ENCODE data around the gene SNRNP70. TPM values are rescaled to one million over a fixed set of nuclear protein-coding genes. Genes with fewer than 3 reads are reported as not detected.
"Not testable (repeated sequence)": the region's sequence is repeated elsewhere in the genome, so short reads cannot be mapped to it uniquely, and the experiment has no call there.

Gene SNRNP70, protein sequence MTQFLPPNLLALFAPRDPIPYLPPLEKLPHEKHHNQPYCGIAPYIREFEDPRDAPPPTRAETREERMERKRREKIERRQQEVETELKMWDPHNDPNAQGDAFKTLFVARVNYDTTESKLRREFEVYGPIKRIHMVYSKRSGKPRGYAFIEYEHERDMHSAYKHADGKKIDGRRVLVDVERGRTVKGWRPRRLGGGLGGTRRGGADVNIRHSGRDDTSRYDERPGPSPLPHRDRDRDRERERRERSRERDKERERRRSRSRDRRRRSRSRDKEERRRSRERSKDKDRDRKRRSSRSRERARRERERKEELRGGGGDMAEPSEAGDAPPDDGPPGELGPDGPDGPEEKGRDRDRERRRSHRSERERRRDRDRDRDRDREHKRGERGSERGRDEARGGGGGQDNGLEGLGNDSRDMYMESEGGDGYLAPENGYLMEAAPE
- polyA plus RNA-seq (2013, experiment 1 of 4): 343 TPM
- polyA plus RNA-seq (2013, experiment 2 of 4): 315 TPM
- 279 TPM for polyA plus RNA-seq (2013, experiment 3 of 4)
- polyA plus RNA-seq (2013, experiment 4 of 4): 290 TPM

DNA sequence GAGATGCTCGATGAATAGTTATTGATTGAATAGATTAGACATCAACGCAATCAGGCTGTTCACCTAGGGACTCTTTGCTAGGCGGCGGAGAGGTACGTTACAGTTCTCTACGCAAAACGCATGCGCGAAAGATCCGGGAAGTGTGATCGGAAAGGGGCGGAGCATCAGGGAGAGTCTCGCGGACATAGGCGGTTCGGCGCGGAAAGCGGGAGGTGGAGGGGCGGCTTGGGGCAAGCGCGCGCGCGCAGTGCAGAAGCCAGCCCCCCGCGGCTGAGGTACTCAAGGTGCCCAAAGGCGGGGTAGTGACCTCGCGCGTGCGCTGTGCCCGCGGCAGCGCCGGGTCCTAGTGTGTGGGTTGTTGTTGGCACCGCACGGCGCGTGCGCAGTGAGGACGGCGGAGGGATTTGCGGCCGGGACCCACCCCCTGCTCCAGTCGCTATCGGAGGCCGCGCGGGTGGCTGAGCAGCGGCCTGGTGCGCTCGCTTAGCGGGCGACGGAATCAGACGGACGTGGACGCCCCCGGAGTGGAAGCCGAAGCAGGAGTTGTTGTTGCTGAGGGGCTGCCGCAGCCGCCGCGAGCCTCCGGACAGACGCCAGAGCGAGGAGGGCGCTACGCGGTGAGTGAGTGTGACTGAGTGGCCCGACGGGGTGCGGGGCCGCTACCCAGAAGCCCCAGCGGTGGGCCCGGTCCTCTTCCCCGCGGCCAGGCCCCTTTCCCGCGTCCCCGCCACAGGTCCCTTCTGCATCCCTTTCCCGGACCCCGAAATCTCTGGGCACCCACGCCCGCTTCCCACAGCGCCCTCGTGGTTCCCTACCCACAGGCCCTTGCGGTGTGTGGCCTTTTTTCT, at the start of gene SNRNP70:
TSS of gene SNRNP70 (plus strand) at position 432 of the 848 bp plus-strand sequence. CDS start 964 bp downstream, outside the sequence.
- H3K4me3 ChIP-seq (ENCODE audit: insufficient read depth, low read depth, low read length): peak within 1 kb of the TSS; percentile 62
- peaks cover 9% of the 10 kb centered on the region for H3K27me3 ChIP-seq (ENCODE audit: control insufficient read depth, insufficient read depth, low read length, poor library complexity, severe bottlenecking)
- no peaks in the 10 kb centered on the region for H3K9me3 ChIP-seq (ENCODE audit: control insufficient read depth, low read length)
- peaks cover 4% of the 10 kb centered on the region for H3K4me1 ChIP-seq (ENCODE audit: control insufficient read depth, insufficient read depth, low read length)
- H3K36me3 ChIP-seq (ENCODE audit: control insufficient read depth, insufficient read depth, low read length): peaks cover 27% of the 10 kb centered on the region
- WGBS, 2 experiments: 0% methylated on average over 89 of the region's 89 CpGs
- peak within 1 kb of the TSS; percentile 66 for H3K27ac ChIP-seq (ENCODE audit: insufficient read depth, low read depth, low read length, poor library complexity, severe bottlenecking)

DNA sequence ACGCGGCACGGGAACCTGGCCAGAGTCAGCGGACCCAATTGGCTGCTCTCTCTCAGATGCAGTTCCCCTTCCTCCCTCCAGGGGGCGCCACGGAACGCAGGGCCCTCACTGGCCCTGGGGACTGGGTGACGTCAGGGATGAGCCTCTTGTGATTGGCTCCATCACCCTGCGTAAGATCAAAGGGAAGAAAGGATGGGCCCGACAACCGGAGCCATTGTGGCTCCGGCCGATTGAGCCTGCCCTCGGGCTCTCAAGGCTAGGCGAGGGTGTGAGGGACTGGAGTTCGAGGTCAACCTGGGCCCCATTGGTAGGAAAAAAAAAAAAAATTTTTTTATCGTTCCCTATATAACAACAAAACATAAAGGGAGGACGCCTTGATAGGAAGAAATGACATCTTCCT, 48.4 kb upstream of the SNRNP70 start, which contains the start of gene CGB1:
TSS of gene CGB1 (minus strand) at position 81 of the 400 bp plus-strand sequence. CDS start 184 bp downstream, outside the sequence.
- 56 to 61% methylated on average over 16 of the region's 18 CpGs for WGBS, 2 experiments
- H3K27me3 ChIP-seq (ENCODE audit: control insufficient read depth, insufficient read depth, low read length, poor library complexity, severe bottlenecking); H3K9me3 ChIP-seq (ENCODE audit: control insufficient read depth, low read length); H3K4me1 ChIP-seq (ENCODE audit: control insufficient read depth, insufficient read depth, low read length); H3K27ac ChIP-seq (ENCODE audit: insufficient read depth, low read depth, low read length, poor library complexity, severe bottlenecking); H3K4me3 ChIP-seq (ENCODE audit: insufficient read depth, low read depth, low read length); H3K36me3 ChIP-seq (ENCODE audit: control insufficient read depth, insufficient read depth, low read length): not testable (repeated sequence)

DNA sequence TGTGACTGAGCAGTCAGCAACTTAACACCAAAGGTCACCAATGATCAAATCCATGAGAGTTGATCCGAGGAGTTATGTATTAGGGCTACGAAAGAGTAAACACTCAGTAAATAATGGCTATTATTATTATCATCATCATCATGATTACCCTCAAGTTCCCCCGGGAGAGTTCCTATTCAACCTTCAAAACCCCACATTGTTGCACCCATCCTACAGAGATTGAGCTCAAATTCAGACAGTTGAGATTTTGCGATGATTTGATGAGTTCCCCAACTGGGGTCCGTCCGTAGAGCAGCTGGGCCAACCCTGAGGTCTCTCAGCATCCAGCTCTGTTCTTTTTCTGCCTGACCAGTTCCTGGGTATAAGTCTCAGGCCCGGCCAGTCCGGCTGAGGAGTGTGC, 47.1 kb upstream of the SNRNP70 start:
- WGBS, 2 experiments: 95 to 98% methylated on average over 6 of the region's 8 CpGs
- not testable (repeated sequence) for H3K36me3 ChIP-seq (ENCODE audit: control insufficient read depth, insufficient read depth, low read length); H3K4me1 ChIP-seq (ENCODE audit: control insufficient read depth, insufficient read depth, low read length); H3K9me3 ChIP-seq (ENCODE audit: control insufficient read depth, low read length); H3K27me3 ChIP-seq (ENCODE audit: control insufficient read depth, insufficient read depth, low read length, poor library complexity, severe bottlenecking); H3K4me3 ChIP-seq (ENCODE audit: insufficient read depth, low read depth, low read length); H3K27ac ChIP-seq (ENCODE audit: insufficient read depth, low read depth, low read length, poor library complexity, severe bottlenecking)

DNA sequence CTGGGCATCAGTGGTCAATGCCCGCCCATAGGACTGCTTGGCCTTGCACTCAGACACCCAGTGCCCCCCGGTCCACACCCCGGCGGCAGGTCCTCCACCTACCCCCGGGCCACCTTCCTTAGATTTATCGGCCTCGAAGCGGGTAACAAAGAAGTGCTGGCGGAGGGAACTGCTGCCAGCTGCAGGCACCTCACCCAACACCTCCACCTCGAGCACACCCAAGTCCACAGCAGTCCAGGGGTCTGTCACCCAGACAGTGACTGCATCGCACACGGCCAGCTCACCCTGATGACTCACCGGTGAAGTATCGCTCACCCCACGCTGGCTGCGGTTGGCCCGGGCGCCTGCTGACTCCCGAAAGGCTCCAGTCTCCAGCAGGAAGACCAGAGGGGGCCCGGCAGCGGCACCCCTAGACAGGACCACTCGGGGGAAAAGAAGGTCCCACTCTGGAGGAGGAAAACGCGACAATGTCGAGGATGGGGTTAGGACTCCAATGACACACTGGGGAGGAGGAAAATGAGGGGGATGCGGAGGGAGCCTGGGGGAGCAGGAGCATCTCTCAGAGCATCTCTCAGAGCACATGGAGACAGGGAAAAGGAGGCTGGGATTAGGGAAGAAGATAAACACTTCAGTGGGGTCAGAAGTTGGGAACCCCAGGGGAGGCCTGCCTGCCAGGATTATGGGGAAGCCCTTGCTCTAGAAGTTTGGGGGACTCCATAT, 46.5 kb upstream of the SNRNP70 start:
- H3K4me1 ChIP-seq (ENCODE audit: control insufficient read depth, insufficient read depth, low read length); H3K4me3 ChIP-seq (ENCODE audit: insufficient read depth, low read depth, low read length); H3K36me3 ChIP-seq (ENCODE audit: control insufficient read depth, insufficient read depth, low read length); H3K9me3 ChIP-seq (ENCODE audit: control insufficient read depth, low read length); H3K27ac ChIP-seq (ENCODE audit: insufficient read depth, low read depth, low read length, poor library complexity, severe bottlenecking); H3K27me3 ChIP-seq (ENCODE audit: control insufficient read depth, insufficient read depth, low read length, poor library complexity, severe bottlenecking): not testable (repeated sequence)
- WGBS, 2 experiments: 86 to 90% methylated on average over 26 of the region's 26 CpGs

DNA sequence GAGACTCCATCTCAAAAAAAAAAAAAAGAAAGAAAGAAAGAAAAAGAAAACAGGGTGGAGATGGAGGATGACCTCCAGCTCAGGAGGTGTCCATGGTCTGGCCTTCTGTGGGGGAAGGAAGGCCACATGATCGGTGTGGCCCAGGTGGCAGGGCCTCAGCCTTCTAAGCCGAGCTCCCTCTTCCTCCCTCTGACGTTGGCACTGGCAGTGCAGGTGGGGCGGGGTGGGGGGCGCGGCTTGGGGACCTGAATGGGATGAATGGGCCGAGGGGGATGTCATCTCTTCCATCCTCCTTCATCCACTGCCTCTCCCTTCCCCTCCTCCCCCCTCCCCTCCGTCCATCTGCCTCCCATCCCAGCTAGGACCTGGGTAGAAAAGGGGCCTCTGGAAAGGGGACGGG, 45.5 kb upstream of the SNRNP70 start:
- not testable (repeated sequence) for H3K36me3 ChIP-seq (ENCODE audit: control insufficient read depth, insufficient read depth, low read length); H3K27ac ChIP-seq (ENCODE audit: insufficient read depth, low read depth, low read length, poor library complexity, severe bottlenecking); H3K4me3 ChIP-seq (ENCODE audit: insufficient read depth, low read depth, low read length); H3K27me3 ChIP-seq (ENCODE audit: control insufficient read depth, insufficient read depth, low read length, poor library complexity, severe bottlenecking); H3K4me1 ChIP-seq (ENCODE audit: control insufficient read depth, insufficient read depth, low read length); H3K9me3 ChIP-seq (ENCODE audit: control insufficient read depth, low read length)
- 75 to 95% methylated on average over 7 to 9 of the region's 9 CpGs for WGBS, 2 experiments

DNA sequence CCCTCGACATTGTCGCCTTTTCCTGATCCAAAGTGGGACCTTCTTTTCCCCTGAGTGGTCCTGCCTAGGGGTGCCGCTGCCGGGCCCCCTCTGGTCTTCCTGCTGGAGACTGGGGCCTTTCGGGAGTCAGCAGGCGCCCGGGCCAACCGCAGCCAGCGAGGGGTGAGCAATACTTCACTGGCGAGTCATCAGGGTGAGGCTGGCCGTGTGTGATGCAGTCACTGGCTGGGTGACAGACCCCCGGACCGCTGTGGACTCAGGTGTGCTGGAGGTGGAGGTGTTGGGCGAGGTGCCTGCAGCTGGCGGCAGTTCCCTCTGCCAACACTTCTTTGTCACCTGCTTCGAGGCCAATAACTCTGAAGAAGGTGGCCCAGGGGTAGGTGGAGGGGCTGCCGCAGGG, 43.1 kb upstream of the SNRNP70 start:
- Histone ChIP-seq H3K9me3 (ENCODE audit: control insufficient read depth, low read length) (no peaks in the 10 kb centered on the region), H3K27ac (ENCODE audit: insufficient read depth, low read depth, low read length, poor library complexity, severe bottlenecking) (no peak overlapping the region), H3K36me3 (ENCODE audit: control insufficient read depth, insufficient read depth, low read length) (no peaks in the 10 kb centered on the region), H3K27me3 (ENCODE audit: control insufficient read depth, insufficient read depth, low read length, poor library complexity, severe bottlenecking) (no peaks in the 10 kb centered on the region), H3K4me1 (ENCODE audit: control insufficient read depth, insufficient read depth, low read length) (no peaks in the 10 kb centered on the region), H3K4me3 (ENCODE audit: insufficient read depth, low read depth, low read length) (no peak overlapping the region)
- WGBS, 2 experiments: 83 to 84% methylated on average over 17 of the region's 17 CpGs

DNA sequence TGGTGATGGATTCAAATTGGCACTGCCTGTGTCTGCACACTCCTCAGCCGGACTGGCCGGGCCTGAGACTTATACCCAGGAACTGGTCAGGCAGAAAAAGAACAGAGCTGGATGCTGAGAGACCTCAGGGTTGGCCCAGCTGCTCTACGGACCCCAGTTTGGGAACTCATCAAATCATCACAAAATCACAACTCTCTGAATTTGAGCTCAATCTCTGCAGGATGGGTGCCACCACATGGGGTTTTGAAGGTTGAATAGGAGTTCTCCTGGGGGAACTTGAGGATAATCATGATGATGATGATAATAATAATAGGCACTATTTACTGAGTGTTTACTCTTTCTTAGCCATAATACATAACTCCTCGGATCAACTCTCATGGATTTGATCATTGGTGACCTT, 42.6 kb upstream of the SNRNP70 start:
- H3K27ac ChIP-seq (ENCODE audit: insufficient read depth, low read depth, low read length, poor library complexity, severe bottlenecking); H3K27me3 ChIP-seq (ENCODE audit: control insufficient read depth, insufficient read depth, low read length, poor library complexity, severe bottlenecking); H3K4me1 ChIP-seq (ENCODE audit: control insufficient read depth, insufficient read depth, low read length); H3K36me3 ChIP-seq (ENCODE audit: control insufficient read depth, insufficient read depth, low read length); H3K4me3 ChIP-seq (ENCODE audit: insufficient read depth, low read depth, low read length); H3K9me3 ChIP-seq (ENCODE audit: control insufficient read depth, low read length): not testable (repeated sequence)
- 91 to 93% methylated on average over 1 of the region's 4 CpGs for WGBS, 2 experiments

DNA sequence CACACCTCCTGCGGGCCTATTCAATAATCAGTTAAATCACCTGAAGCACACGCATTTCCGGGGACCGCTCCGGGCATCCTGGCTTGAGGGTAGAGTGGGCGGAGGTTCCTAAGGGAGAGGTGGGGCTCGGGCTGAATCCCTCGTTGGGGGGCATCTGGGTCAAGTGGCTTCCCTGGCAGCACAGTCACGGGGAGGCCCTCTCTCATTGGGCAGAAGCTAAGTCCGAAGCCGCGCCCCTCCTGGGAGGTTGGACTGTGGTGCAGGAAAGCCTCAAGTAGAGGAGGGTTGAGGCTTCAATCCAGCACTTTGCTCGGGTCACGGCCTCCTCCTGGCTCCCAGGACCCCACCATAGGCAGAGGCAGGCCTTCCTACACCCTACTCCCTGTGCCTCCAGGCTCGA, 41.7 kb upstream of the SNRNP70 start, which contains the start of gene CGB5:
TSS of gene CGB5 (plus strand) at position 301 of the 400 bp plus-strand sequence. CDS start 362 bp downstream, outside the sequence.
- H3K4me1 ChIP-seq (ENCODE audit: control insufficient read depth, insufficient read depth, low read length); H3K36me3 ChIP-seq (ENCODE audit: control insufficient read depth, insufficient read depth, low read length); H3K4me3 ChIP-seq (ENCODE audit: insufficient read depth, low read depth, low read length); H3K27ac ChIP-seq (ENCODE audit: insufficient read depth, low read depth, low read length, poor library complexity, severe bottlenecking); H3K27me3 ChIP-seq (ENCODE audit: control insufficient read depth, insufficient read depth, low read length, poor library complexity, severe bottlenecking); H3K9me3 ChIP-seq (ENCODE audit: control insufficient read depth, low read length): not testable (repeated sequence)
- 84 to 86% methylated on average over 14 to 15 of the region's 15 CpGs for WGBS, 2 experiments

DNA sequence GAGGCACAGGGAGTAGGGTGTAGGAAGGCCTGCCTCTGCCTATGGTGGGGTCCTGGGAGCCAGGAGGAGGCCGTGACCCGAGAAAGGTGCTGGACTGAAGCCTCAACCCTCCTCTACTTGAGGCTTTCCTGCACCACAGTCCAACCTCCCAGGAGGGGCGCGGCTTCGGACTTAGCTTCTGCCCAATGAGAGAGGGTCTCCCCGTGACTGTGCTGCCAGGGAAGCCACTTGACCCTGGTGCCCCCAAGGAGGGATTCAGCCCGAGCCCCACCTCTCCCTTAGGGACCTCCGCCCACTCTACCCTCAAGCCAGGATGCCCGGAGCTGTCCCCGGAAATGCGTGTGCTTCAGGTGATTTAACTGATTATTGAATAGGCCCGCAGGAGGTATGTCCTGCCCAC, 36.2 kb upstream of the SNRNP70 start, which contains the start of gene CGB8:
TSS of gene CGB8 (minus strand) at position 101 of the 400 bp plus-strand sequence. CDS start 372 bp downstream, outside the sequence.
- not testable (repeated sequence) for H3K36me3 ChIP-seq (ENCODE audit: control insufficient read depth, insufficient read depth, low read length); H3K9me3 ChIP-seq (ENCODE audit: control insufficient read depth, low read length); H3K4me1 ChIP-seq (ENCODE audit: control insufficient read depth, insufficient read depth, low read length); H3K27me3 ChIP-seq (ENCODE audit: control insufficient read depth, insufficient read depth, low read length, poor library complexity, severe bottlenecking); H3K27ac ChIP-seq (ENCODE audit: insufficient read depth, low read depth, low read length, poor library complexity, severe bottlenecking); H3K4me3 ChIP-seq (ENCODE audit: insufficient read depth, low read depth, low read length)
- WGBS, 2 experiments: 79 to 83% methylated on average over 10 of the region's 12 CpGs
